ENCODE results near the gene LPP. TPM values are rescaled to one million over a fixed set of nuclear protein-coding genes. Genes with fewer than 3 reads are reported as not detected.

The LPP gene
- polyA plus RNA-seq, 1 donor (not counting 4 experiments of a cell fraction or from before 2014, with no cell fraction given), result 16.0 TPM

- Histone ChIP-seq H3K9me1 (ENCODE audit: control insufficient read depth, extremely low read depth, insufficient read depth, low read length) (no peaks in the 10 kb centered on the region), H3K36me3 (ENCODE audit: control insufficient read depth in 2 of 2, extremely low read depth in 1 of 2, insufficient read depth in 2 of 2, low read length in 2 of 2) (no peaks in the 10 kb centered on the region), H3K9me3 (ENCODE audit: control insufficient read depth, low read depth, low read length) (no peaks in the 10 kb centered on the region), H2AFZ (ENCODE audit: control insufficient read depth, low read length) (no peak overlapping the region), H3K79me2 (ENCODE audit: control insufficient read depth, insufficient read depth, low read length) (no peaks in the 10 kb centered on the region), H3K4me1 (ENCODE audit: control insufficient read depth, extremely low read depth, insufficient read depth, low read length) (no peaks in the 10 kb centered on the region), H3K27ac (ENCODE audit: control insufficient read depth, insufficient read depth, low read length) (no peak overlapping the region), H3K9ac (ENCODE audit: control insufficient read depth, extremely low read depth, insufficient read depth, low read length) (no peak overlapping the region), H4K20me1 (ENCODE audit: control insufficient read depth, extremely low read depth, insufficient read depth, low read length) (no peaks in the 10 kb centered on the region), H3K4me2 (ENCODE audit: control insufficient read depth, extremely low read depth, insufficient read depth, low read depth, low read length) (no peak overlapping the region), H3K27me3 (ENCODE audit: control insufficient read depth, extremely low read depth, insufficient read depth, low read length) (no peaks in the 10 kb centered on the region), H3K4me3 (ENCODE audit: control insufficient read depth in 2 of 3, extremely low read depth in 1 of 3, insufficient read depth in 2 of 3, low read depth in 1 of 3, low read length in 3 of 3) (no peak overlapping the region)
- dilution Hi-C loops (cut with MboI; ENCODE audit: extremely low pct_ligation_motif_present, low sequenced_read_pairs), result no loop called here
- no peak for FAIRE-seq
- TF ChIP-seq, protein P1, sequence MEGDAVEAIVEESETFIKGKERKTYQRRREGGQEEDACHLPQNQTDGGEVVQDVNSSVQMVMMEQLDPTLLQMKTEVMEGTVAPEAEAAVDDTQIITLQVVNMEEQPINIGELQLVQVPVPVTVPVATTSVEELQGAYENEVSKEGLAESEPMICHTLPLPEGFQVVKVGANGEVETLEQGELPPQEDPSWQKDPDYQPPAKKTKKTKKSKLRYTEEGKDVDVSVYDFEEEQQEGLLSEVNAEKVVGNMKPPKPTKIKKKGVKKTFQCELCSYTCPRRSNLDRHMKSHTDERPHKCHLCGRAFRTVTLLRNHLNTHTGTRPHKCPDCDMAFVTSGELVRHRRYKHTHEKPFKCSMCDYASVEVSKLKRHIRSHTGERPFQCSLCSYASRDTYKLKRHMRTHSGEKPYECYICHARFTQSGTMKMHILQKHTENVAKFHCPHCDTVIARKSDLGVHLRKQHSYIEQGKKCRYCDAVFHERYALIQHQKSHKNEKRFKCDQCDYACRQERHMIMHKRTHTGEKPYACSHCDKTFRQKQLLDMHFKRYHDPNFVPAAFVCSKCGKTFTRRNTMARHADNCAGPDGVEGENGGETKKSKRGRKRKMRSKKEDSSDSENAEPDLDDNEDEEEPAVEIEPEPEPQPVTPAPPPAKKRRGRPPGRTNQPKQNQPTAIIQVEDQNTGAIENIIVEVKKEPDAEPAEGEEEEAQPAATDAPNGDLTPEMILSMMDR (optimal IDR thresholded peaks at IDR 0.05 in 1 of 3, IDR thresholded peaks at IDR 0.05 in 1 of 3, conservative IDR thresholded peaks at IDR 0.05 in 1 of 3; ENCODE audit: extremely low read depth in 1 of 3, insufficient read depth in 2 of 3, low read length in 3 of 3), result no peak
- TF ChIP-seq EZH2 (IDR thresholded peaks at IDR 0.05; ENCODE audit: low read length), result no peak
- no peak for DNase-seq (ENCODE audit: low read depth, low spot score)
These were observed 529.1 kb downstream of the LPP start for GRCh38 chr3:188683032-188683521.

GRCh38 chr3:188684276-188684675, 530.3 kb downstream of the LPP start:
- no peak for FAIRE-seq
- H2AFZ ChIP-seq (ENCODE audit: control insufficient read depth, low read length), result no peak overlapping the region
- TF ChIP-seq, protein P1 (optimal IDR thresholded peaks at IDR 0.05 in 1 of 3, IDR thresholded peaks at IDR 0.05 in 1 of 3, conservative IDR thresholded peaks at IDR 0.05 in 1 of 3; ENCODE audit: extremely low read depth in 1 of 3, insufficient read depth in 2 of 3, low read length in 3 of 3), result no peak
- TF ChIP-seq EZH2 (IDR thresholded peaks at IDR 0.05; ENCODE audit: low read length), result no peak
- DNase-seq (ENCODE audit: low read depth, low spot score), result no peak
- H3K9me3 ChIP-seq (ENCODE audit: control insufficient read depth, low read depth, low read length), result no peaks in the 10 kb centered on the region
- no peak overlapping the region for H3K27ac ChIP-seq (ENCODE audit: control insufficient read depth, insufficient read depth, low read length)
- peaks cover 3% of the 10 kb centered on the region for H3K4me1 ChIP-seq (ENCODE audit: control insufficient read depth, extremely low read depth, insufficient read depth, low read length)
- no peaks in the 10 kb centered on the region for H3K79me2 ChIP-seq (ENCODE audit: control insufficient read depth, insufficient read depth, low read length)
- H3K4me2 ChIP-seq (ENCODE audit: control insufficient read depth, extremely low read depth, insufficient read depth, low read depth, low read length), result no peak overlapping the region
- no peak overlapping the region for H3K4me3 ChIP-seq (ENCODE audit: control insufficient read depth in 2 of 3, extremely low read depth in 1 of 3, insufficient read depth in 2 of 3, low read depth in 1 of 3, low read length in 3 of 3)
- H3K9me1 ChIP-seq (ENCODE audit: control insufficient read depth, extremely low read depth, insufficient read depth, low read length), result peaks cover 2% of the 10 kb centered on the region
- no peak overlapping the region for H3K9ac ChIP-seq (ENCODE audit: control insufficient read depth, extremely low read depth, insufficient read depth, low read length)
- no peaks in the 10 kb centered on the region for H3K36me3 ChIP-seq (ENCODE audit: control insufficient read depth in 2 of 2, extremely low read depth in 1 of 2, insufficient read depth in 2 of 2, low read length in 2 of 2)
- no peaks in the 10 kb centered on the region for H3K27me3 ChIP-seq (ENCODE audit: control insufficient read depth, extremely low read depth, insufficient read depth, low read length)
- dilution Hi-C loops (cut with MboI; ENCODE audit: extremely low pct_ligation_motif_present, low sequenced_read_pairs), result no loop called here
- no peaks in the 10 kb centered on the region for H4K20me1 ChIP-seq (ENCODE audit: control insufficient read depth, extremely low read depth, insufficient read depth, low read length)

Data from keratinocyte (primary cell).